HG03354 (cell line): Measurements from ENCODE around the gene EBPL.
A peak's percentile ranks its signal among the peaks of the same experiment; 100 is the strongest.
"Not testable (repeated sequence)": the region's sequence is repeated elsewhere in the genome, so short reads cannot be mapped to it uniquely, and the experiment has no call there.

Experiments used
- ATAC-seq: cut with Tn5 transposase; IDR thresholded peaks from one replicate; pipeline ENCODE4 v1.9.1; 2021; ENCODE audit warnings: mild to moderate bottlenecking; ENCODE audit not compliant: unreplicated experiment, poor library complexity, severe bottlenecking

EBPL gene

DNA sequence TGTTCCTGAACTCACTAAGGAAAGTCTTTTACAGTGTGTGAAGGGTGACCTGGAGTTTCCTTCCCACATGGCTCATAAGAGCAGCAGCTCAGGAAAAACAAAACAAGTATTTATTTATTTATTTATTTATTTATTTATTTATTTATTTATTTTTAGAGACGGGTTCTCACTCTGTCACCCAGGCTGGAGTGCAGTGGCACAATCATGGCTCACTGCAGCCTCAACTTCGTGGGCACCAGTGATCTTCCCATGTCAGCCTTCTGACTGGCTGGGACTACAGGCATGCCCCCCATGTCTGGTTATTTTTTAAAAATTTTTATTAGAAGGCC is 52.6 kb downstream of the EBPL start:
- ATAC-seq: no peak

DNA sequence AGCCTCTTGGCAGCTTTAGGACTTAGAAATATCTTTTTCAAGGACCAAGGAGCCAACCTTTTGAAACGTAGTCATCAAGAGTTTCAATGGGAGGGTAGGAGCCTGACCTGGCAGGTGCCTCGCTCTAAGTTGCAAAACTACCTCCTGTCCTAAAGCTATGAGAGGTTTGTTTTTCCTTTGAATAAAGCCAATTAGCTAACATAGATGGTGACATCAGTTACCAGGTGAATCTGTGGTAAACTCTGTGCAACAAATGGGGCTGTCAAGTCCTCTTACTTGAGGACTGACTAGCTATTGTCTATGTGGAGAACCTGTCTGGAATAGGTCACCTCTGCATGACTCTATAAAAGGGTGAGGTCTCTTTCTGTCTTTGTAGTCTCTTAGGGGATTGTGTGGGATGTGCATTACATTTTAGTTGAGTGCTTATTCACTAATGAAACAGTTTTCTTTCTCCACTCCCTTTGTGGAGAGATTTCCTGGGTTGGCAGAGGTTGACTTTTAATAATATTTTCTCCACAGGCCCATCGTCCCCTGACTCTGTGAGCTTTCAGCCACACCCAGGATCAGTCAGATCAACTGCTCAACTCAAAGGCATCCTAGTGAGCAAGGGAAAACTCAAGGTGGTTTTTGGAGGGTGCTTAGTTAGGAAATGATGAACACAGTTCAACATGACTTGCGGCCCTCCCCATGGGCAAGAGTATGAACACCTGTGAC is 53.1 kb downstream of the EBPL start:
- no peak for ATAC-seq

DNA sequence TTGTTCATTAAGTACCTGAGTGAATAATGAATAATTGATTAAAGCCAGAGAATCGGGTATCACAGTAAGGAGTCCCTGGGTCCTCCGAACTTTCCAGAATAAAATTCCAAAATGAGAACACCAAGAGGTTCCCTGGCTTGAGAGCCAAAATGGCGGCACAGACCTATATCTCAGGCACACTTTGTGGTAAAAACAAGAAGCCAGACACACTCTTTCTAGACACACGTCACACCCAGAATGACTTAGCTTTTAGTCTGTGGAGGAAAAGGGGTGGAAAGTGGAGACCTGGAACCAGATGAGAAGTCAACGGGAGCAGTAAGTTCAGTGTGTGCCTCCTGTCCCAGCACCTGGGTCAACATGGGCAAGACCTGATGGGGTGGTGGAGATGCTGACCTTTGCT is 54.6 kb downstream of the EBPL start:
- no peak for ATAC-seq

DNA sequence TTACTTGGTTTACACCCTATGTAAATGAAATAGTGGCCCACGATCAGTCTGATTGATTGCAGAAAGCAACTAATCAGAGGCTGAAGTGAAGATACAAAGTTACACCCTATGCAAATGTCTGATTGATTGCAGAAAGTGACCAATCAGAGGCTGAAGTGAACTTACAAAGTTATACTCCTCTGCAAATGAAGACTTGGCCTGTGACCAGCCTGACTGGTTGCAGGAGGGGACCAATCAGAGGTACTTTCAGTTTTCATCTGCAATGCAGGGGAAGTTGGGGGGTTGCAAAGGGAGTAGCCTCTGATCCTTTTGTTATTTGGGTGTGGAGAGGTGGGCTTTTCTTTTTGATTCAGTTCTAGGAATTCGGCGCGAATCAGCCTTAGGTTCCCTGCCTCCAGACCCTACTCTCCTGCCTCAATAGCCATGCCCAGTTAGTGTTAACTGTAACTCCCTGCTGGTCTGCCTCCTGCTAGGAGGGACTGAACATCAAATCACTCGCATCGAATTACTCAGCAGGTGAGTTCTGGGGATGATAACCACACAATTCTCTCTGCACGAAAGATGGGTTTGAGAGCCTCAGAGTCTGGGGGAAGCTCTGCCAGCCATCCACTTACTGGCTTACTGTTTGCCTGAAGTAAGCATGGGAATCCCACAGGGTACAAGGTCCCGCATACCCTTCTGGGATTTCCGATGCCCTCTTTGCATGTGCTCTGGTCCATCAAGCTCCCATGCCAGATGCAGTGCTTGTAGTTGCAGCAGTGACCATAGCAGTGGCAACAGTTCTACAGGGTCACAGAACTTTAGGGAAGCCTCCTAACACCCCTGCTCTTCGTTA is 55.5 kb downstream of the EBPL start:
- ATAC-seq: no peak

GRCh38 chr13:49633710-49634109 is 57.6 kb downstream of the EBPL start:
- no peak for ATAC-seq

DNA sequence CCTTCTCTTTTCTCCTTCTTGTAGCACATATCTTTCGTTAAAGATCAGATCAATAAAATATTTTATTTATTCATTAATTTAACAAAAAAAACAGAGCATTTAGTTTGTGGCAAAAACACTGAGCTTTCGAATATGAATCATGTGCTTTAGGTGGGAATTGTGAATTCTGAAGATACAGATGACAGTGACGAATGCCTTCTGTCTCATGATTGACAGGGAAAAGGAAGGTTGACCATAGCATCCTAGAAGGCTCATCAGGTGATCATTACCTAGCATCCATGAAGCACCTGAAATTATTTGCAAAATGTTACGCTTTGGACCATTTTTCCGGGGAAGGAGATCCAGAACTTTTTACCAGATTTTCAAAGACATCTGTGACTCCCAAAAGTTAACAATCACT is 59.1 kb downstream of the EBPL start:
- no peak for ATAC-seq

DNA sequence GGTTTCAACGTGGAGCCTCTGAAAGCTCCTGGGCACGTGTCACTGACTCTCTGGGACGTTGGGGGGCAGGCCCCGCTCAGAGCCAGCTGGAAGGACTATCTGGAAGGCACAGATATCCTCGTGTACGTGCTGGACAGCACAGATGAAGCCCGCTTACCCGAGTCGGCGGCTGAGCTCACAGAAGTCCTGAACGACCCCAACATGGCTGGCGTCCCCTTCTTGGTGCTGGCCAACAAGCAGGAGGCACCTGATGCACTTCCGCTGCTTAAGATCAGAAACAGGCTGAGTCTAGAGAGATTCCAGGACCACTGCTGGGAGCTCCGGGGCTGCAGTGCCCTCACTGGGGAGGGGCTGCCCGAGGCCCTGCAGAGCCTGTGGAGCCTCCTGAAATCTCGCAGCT is 60.7 kb downstream of the EBPL start:
- ATAC-seq: no peak

DNA sequence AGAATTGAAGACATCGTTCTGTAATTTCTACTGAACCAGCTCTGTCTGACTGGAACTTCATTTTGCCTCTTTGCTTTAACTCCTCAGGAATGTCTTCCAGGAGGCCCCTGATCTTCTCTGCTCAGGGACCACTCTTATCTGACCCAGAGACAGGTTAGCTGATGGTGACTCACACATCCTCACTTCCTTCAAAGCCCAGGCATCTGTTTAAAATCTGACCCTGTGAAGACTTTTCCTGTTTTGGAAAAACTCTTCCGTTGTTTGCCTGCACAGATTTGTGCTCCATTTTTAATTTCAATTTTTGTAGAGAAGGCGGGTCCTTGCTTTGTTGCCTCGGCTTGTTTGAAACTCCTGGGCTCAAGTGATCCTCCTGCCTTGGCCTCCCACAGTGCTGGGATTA is 61.3 kb downstream of the EBPL start:
- no peak for ATAC-seq

GRCh38 chr13:49629196-49629938 is 61.9 kb downstream of the EBPL start:
- no peak for ATAC-seq

DNA sequence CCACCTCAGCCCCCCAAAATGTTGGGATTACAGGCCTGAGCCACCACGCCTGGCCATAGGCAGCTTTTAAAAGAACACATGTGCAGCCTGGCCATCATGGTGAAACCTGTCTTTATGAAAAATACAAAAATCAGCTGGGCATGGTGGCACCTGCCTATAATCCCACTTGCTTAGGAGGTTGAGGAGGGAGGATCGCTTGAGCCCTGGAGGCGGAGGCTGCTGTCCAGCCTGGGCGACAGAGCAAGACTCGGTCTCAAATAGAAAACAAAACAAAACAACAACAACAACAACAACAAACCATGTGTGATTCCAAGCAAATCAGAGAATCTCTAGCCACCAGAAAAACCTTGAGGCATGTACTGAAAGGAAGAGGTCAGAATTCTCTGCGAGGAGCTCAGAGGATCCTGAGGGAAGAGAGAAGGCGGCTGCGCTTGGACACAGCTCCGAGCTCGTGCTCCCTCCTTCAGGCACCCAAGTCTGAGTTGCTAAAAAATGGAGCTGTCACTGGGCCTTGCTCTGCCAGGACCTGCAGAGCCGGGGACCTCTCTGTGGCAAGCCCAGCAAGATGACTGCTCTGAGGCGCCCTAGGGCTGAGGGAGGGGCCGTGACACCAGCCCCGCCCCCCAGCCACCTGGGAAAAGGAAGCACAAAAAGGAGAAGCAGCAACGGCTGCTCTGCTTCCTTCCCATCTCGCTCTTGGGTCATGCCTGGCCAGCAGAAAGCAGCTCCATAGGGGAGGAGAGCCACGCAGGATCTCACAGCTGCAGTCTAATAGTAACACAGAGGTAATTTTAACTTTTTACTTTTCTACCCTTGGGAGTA is 63.2 kb downstream of the EBPL start, which contains the start of gene ARL11:
TSS of gene ARL11 (plus strand) at position 677 of the 822 bp plus-strand sequence. CDS start 1,941 bp downstream, outside the sequence.
- peak; percentile 93 for ATAC-seq

DNA sequence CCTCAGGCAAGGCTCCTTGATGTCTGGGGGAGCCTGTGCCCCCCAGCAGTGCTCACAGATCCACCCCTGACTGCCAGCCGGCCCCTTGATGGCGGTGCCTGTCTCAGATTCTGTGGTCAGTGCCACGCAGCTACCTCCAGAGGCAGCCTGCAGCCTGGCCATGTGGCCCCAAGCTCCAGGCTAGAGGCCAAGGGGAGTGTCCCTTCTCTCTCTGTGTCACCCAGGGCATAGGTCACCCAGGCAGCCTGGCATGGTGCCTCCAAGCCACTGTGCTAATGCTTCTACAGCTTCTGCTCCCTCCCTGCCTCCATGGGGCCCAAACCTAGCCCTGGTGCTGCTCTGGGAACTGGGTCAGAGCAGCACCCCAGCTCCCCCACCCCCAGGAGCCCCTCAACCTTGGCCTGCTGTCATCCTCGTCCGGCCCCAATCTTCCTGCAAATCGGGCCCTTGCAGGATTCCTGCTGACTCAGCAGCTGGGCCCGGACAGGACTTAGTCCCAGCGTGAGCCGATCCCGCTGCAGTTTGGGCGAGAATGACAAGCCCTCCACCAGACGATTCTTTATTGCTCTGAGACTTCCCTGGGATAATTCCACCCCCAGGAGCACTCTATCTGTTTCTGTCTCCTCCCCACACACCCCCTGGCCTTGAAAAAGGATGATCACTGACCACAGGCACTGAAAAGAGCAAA is 65.8 kb downstream of the EBPL start:
- no peak for ATAC-seq

DNA sequence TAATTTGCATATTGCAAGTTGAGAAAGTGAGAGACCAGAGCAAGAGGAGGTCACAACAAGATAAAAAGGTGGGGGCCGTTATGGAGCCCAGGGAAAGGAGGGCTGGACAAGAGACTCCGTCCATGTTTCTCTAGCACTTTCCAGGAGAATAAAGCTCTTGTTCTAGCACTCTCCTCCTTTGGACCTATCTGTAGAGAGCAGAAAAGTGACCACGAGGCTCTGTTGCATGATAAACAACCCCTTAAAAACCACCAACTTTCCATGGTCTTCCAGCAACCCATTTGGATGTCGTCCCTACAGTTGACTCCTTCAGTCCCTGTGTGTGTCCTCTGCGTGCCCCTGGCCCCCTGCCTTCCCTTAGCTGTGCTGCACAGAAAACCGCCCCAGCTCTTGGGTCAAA is 67.1 kb downstream of the EBPL start:
- no peak for ATAC-seq

GRCh38 chr13:49622174-49622946 is 68.9 kb downstream of the EBPL start:
- ATAC-seq: no peak

DNA sequence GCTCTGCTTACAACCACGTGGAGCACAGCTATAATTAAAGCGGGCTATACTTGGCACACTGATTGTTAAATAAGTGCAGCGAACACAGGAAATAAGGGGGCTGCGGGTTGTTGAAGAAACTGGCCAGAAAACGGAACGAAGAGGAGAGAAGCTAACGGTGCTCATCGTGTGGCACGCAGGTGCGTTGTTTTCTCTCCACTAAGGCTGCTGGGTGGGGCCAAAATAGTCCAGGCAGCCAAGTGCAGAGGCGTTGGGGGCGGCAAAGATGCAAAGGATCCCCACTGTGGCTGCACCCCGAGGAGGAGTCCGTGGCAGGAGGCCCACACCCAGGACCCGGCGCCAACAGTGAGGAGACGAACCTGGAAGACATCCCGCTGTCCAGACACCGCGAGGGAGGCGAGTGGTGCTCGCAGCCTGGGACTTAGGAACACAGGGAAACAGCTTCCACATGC is 71.1 kb downstream of the EBPL start:
- ATAC-seq: peak; percentile 88

DNA sequence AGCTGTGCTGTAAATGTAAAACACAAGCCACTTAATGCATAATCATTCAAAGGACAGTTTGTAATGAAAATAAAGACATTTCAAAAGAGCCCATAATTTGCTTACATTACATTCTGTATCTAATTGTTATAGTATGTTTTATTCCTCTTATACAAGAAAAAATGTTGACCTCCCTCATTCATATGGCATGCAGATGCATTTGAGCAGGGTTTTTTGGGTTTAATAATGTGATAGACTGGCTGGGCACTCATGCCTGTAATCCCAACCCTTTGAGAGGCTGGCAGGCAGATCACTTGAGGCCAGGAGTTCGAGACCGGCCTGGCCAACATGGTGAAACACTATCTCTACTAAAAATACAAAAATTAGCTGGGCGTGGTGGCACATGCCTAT is 74.6 kb downstream of the EBPL start:
- ATAC-seq: no peak

GRCh38 chr13:49615836-49616675 is 75.2 kb downstream of the EBPL start:
- no peak for ATAC-seq

DNA sequence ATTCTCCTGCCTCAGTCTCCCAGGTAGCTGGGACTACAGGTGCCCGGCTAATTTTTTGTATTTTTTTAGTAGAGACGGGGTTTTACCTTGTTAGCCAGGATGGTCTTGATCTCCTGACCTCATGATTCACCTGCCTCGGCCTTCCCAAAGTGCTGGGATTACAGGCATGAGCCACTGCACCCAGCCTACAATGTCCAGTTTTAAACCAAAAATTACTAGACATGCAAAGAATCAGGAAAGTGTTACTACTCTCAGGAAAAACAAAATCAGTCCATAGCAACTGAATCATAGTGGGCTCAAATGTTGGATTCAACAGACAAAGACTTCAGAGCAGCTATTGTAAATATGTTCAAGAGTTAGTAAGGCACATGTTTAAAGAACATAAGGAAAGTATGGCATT is 79.2 kb downstream of the EBPL start:
- not testable (repeated sequence) for ATAC-seq
